A549 treated with Mapracorat at 1 μM for 4 hours (cell line): Measurements from ENCODE around the gene GOLGA6L22. TPM values are rescaled to one million over a fixed set of nuclear protein-coding genes. Genes with fewer than 3 reads are reported as not detected.

ENCODE experiments used
- total RNA-seq: library from RNA; stranded (reverse); fragments of 200-300 nt; extraction: Qiagen RNA extraction; gene quantifications from 5 replicates; pipeline ENCODE4 v1.2.3, GENCODE V29; 2022

Gene GOLGA6L22
- not detected in 5 replicates for total RNA-seq

DNA sequence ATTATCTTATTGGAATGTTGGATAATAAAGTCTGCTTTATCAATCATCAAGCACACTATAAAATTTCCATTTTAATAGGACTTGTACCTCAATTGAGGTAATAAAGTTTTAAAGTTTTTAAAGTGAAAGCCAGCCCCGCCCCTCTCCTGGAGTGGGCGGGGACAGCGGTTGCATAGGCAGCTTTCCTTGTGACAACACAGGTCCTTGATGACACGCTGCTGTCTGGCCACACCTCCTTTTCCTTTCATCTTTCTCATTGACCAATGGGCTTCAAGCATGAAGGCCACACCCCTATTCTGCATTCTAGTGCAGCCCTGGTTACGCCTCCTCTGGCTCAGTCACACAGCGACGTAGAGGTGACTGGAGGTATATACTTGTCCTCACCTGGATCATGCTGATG is at the start of gene GOLGA6L22:
Gene GOLGA6L22, plus strand, starts transcription at position 301 of the 400 bp plus-strand sequence. Its CDS starts 91 bp downstream, at position 392.

